Prostate gland (tissue), 2 donors: ENCODE measurements around the gene DLST.

Experiments used
- POLR2A ChIP-seq: fragments of 450-650 bp; IDR thresholded peaks from one replicate; pipeline ENCODE4 v1.6.1; 2016; ENCODE audit warnings: antibody characterized with exemption, mild to moderate bottlenecking
- POLR2AphosphoS5 ChIP-seq: sonication (generic); formaldehyde crosslinking; IDR thresholded peaks from one replicate; pipeline ENCODE4 v1.6.1; 2017; ENCODE audit warnings: antibody characterized with exemption
- TF ChIP-seq, protein P1 (sequence below), 4 experiments: fragments of 200-600 bp in 2 of 4; fragments of 450-650 bp in 2 of 4; sonication (generic) in 2 of 4; IDR thresholded peaks; 1 replicate in 3 of 4; 2 replicates in 1 of 4; pipeline ENCODE4 v1.5.1; 2016 to 2019; ENCODE audit warnings: antibody characterized with exemption in 4 of 4, mild to moderate bottlenecking in 2 of 4, moderate library complexity in 2 of 4

DNA sequence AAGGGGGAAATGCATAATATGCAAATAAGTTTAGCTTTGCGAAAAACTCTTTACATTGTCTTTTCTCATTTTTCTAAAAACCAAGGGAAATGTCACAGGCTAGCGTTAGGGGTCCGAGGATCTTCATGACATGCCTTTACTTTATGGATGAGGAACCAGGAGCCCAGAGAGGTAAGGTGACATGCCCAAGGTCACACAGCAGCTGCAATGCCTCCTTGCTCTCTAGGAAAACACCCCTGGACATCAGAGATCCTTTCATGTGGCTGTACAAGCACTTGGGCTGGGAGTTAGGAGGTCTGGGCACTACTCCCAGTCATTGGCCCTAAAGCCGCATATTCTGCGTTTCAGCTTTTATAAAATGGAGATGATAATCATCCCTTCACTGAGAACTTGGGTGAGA lies 6.5 kb upstream of the DLST start:
- TF ChIP-seq POLR2AphosphoS5 (no peak), POLR2A (no peak)
- TF ChIP-seq, protein P1, sequence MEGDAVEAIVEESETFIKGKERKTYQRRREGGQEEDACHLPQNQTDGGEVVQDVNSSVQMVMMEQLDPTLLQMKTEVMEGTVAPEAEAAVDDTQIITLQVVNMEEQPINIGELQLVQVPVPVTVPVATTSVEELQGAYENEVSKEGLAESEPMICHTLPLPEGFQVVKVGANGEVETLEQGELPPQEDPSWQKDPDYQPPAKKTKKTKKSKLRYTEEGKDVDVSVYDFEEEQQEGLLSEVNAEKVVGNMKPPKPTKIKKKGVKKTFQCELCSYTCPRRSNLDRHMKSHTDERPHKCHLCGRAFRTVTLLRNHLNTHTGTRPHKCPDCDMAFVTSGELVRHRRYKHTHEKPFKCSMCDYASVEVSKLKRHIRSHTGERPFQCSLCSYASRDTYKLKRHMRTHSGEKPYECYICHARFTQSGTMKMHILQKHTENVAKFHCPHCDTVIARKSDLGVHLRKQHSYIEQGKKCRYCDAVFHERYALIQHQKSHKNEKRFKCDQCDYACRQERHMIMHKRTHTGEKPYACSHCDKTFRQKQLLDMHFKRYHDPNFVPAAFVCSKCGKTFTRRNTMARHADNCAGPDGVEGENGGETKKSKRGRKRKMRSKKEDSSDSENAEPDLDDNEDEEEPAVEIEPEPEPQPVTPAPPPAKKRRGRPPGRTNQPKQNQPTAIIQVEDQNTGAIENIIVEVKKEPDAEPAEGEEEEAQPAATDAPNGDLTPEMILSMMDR (IDR thresholded peaks at IDR 0.05), result no peak
